Measurements from ENCODE around the gene KLHDC10.

- TF ChIP-seq CTCF (IDR thresholded peaks at IDR 0.05; ENCODE audit: insufficient read depth, low read length, poor library complexity, severe bottlenecking) (no peak), EZH2phosphoT487 (conservative IDR thresholded peaks at IDR 0.05; ENCODE audit: low read length) (no peak)
Measured at GRCh38 chr7:130047831-130048230, 22.5 kb upstream of the KLHDC10 start.
